HS-27A (cell line): Measurements from ENCODE around the gene DCHS2.
"Not testable (repeated sequence)": the region's sequence is repeated elsewhere in the genome, so short reads cannot be mapped to it uniquely, and the experiment has no call there.

ENCODE experiments used
- DNase-seq: peaks from one replicate; pipeline ENCODE4 v3.0.0-alpha.2; 2012; ENCODE audit warnings: low read depth, missing footprints

Gene DCHS2

GRCh38 chr4:154314248-154314647, 177.4 kb downstream of the DCHS2 start:
- peak; percentile 7 for DNase-seq

GRCh38 chr4:154313004-154313585, 178.5 kb downstream of the DCHS2 start:
- no peak for DNase-seq

- DNase-seq: no peak
Measured at GRCh38 chr4:154312246-154312645, 179.4 kb downstream of the DCHS2 start.

- DNase-seq: no peak
Measured at GRCh38 chr4:154310578-154310977, 181.0 kb downstream of the DCHS2 start.

- no peak for DNase-seq
Measured at GRCh38 chr4:154308207-154308606, 183.4 kb downstream of the DCHS2 start.

- no peak for DNase-seq
Measured at GRCh38 chr4:154307451-154307850, 184.1 kb downstream of the DCHS2 start.

GRCh38 chr4:154305616-154306015, 186.0 kb downstream of the DCHS2 start:
- no peak for DNase-seq

GRCh38 chr4:154304679-154305078, 186.9 kb downstream of the DCHS2 start:
- DNase-seq: no peak

- DNase-seq: no peak
Measured at GRCh38 chr4:154294652-154295350, 196.8 kb downstream of the DCHS2 start.

- DNase-seq: no peak
Measured at GRCh38 chr4:154293427-154293826, 198.2 kb downstream of the DCHS2 start.

- no peak for DNase-seq
Measured at GRCh38 chr4:154292589-154292988, 199.0 kb downstream of the DCHS2 start.

- no peak for DNase-seq
Measured at GRCh38 chr4:154277172-154277571, 214.4 kb downstream of the DCHS2 start.

GRCh38 chr4:154276496-154276895, 215.1 kb downstream of the DCHS2 start:
- no peak for DNase-seq

- DNase-seq: no peak
Measured at GRCh38 chr4:154254999-154255398, 236.6 kb downstream of the DCHS2 start.

GRCh38 chr4:154234576-154234975, 257.0 kb downstream of the DCHS2 start:
- DNase-seq: no peak

- no peak for DNase-seq
Measured at GRCh38 chr4:154231806-154232478, 259.7 kb downstream of the DCHS2 start.

GRCh38 chr4:154230723-154231122, 260.9 kb downstream of the DCHS2 start:
- no peak for DNase-seq

GRCh38 chr4:154230091-154230490, 261.5 kb downstream of the DCHS2 start:
- no peak for DNase-seq

GRCh38 chr4:154222875-154223274, 268.7 kb downstream of the DCHS2 start:
- no peak for DNase-seq

- no peak for DNase-seq
Measured at GRCh38 chr4:154218051-154218450, 273.5 kb downstream of the DCHS2 start.

GRCh38 chr4:154217384-154217783, 274.2 kb downstream of the DCHS2 start:
- DNase-seq: not testable (repeated sequence)

- DNase-seq: no peak
Measured at GRCh38 chr4:154211506-154211905, 280.1 kb downstream of the DCHS2 start.

- peak; percentile 14 for DNase-seq
Measured at GRCh38 chr4:154208424-154208823, 283.2 kb downstream of the DCHS2 start.
